Progenitor cell of endocrine pancreas (in vitro differentiated cells): ENCODE results near the gene PRR16. TPM values are rescaled to one million over a fixed set of nuclear protein-coding genes. Genes with fewer than 3 reads are reported as not detected.

Source experiments
- DNase-seq: peaks from one replicate; pipeline ENCODE4 v3.0.0; 2021; ENCODE audit warnings: low spot score; ENCODE audit not compliant: unreplicated experiment
- H3K27ac Mint-ChIP-seq: 2 replicates; pipeline ENCODE4 v1.8.0; 2021; ENCODE audit warnings: mild to moderate bottlenecking, moderate library complexity, mixed read lengths
- H3K27me3 Mint-ChIP-seq: 2 replicates; pipeline ENCODE4 v1.8.0; 2021; ENCODE audit warnings: mixed read lengths
- H3K36me3 Mint-ChIP-seq: 2 replicates; pipeline ENCODE4 v1.8.0; 2022; ENCODE audit warnings: mixed read lengths; ENCODE audit not compliant: insufficient read depth
- H3K4me1 Mint-ChIP-seq: 2 replicates; pipeline ENCODE4 v1.8.0; 2021; ENCODE audit warnings: low read depth, mixed read lengths
- H3K4me3 Mint-ChIP-seq: 2 replicates; pipeline ENCODE4 v1.8.0; 2021; ENCODE audit warnings: low read depth, mild to moderate bottlenecking, moderate library complexity, mixed read lengths
- H3K9me3 Mint-ChIP-seq: 2 replicates; pipeline ENCODE4 v1.8.0; 2021; ENCODE audit warnings: low read depth, mixed read lengths
- CTCF ChIP-seq: fragments of 200-600 bp; sonication (generic); IDR thresholded peaks from one replicate; pipeline ENCODE4 v1.5.0; 2021; ENCODE audit warnings: antibody characterized with exemption, mild to moderate bottlenecking; ENCODE audit not compliant: unreplicated experiment
- total RNA-seq: library from RNA; stranded (reverse); gene quantifications from 2 replicates; pipeline ENCODE4 v1.2.1, GENCODE V29; 2021

Gene PRR16
- total RNA-seq, 1 donor from 2014 or later = not detected

GRCh38 chr5:120463006-120463680 lies 957 bp upstream of the PRR16 start:
- Mint-ChIP-seq H3K27ac (no peak overlapping the region), H3K4me1 (peaks cover 4% of the 10 kb centered on the region), H3K36me3 (no peaks in the 10 kb centered on the region), H3K27me3 (peaks cover 65% of the 10 kb centered on the region), H3K4me3 (peak overlapping the region; percentile 66), H3K9me3 (no peaks in the 10 kb centered on the region)
- no peak for TF ChIP-seq CTCF
- no peak for DNase-seq

GRCh38 chr5:120464627-120465435 lies 731 bp downstream of the PRR16 start:
- H3K27ac Mint-ChIP-seq = peak overlapping the region; percentile 41
- peak overlapping the region; percentile 70 for H3K4me3 Mint-ChIP-seq
- H3K9me3 Mint-ChIP-seq = no peaks in the 10 kb centered on the region
- peaks cover 70% of the 10 kb centered on the region for H3K27me3 Mint-ChIP-seq
- DNase-seq = no peak
- no peak for TF ChIP-seq CTCF
- no peaks in the 10 kb centered on the region for H3K36me3 Mint-ChIP-seq
- peaks cover 4% of the 10 kb centered on the region for H3K4me1 Mint-ChIP-seq

- DNase-seq = no peak
- H3K36me3 Mint-ChIP-seq = no peaks in the 10 kb centered on the region
- no peaks in the 10 kb centered on the region for H3K9me3 Mint-ChIP-seq
- TF ChIP-seq CTCF = no peak
- peak overlapping the region; percentile 72 for H3K4me3 Mint-ChIP-seq
- H3K27me3 Mint-ChIP-seq = peaks cover 70% of the 10 kb centered on the region
- no peak overlapping the region for H3K27ac Mint-ChIP-seq
- peaks cover 4% of the 10 kb centered on the region for H3K4me1 Mint-ChIP-seq
Measured at GRCh38 chr5:120465436-120465961, 1.4 kb downstream of the PRR16 start.

GRCh38 chr5:120466341-120467006 lies 2.4 kb downstream of the PRR16 start:
- DNase-seq = no peak
- no peak for TF ChIP-seq CTCF
- no peaks in the 10 kb centered on the region for H3K9me3 Mint-ChIP-seq
- H3K27me3 Mint-ChIP-seq = peaks cover 65% of the 10 kb centered on the region
- H3K4me3 Mint-ChIP-seq = peak overlapping the region; percentile 72
- no peaks in the 10 kb centered on the region for H3K36me3 Mint-ChIP-seq
- H3K4me1 Mint-ChIP-seq = peaks cover 4% of the 10 kb centered on the region
- no peak overlapping the region for H3K27ac Mint-ChIP-seq

- Mint-ChIP-seq H3K36me3 (no peaks in the 10 kb centered on the region), H3K4me3 (no peak overlapping the region), H3K27me3 (peaks cover 14% of the 10 kb centered on the region), H3K9me3 (no peaks in the 10 kb centered on the region), H3K4me1 (no peaks in the 10 kb centered on the region), H3K27ac (no peak overlapping the region)
- no peak for TF ChIP-seq CTCF
- DNase-seq = no peak
Measured at GRCh38 chr5:120471971-120472370, 7.9 kb downstream of the PRR16 start.
